GM21360 (cell line): Measurements from ENCODE around the gene AGPAT2.

Experiments used
- ATAC-seq: cut with Tn5 transposase; IDR thresholded peaks from one replicate; pipeline ENCODE4 v1.9.1; 2021; ENCODE audit warnings: mild to moderate bottlenecking, moderate library complexity; ENCODE audit not compliant: unreplicated experiment

Gene AGPAT2

GRCh38 chr9:136629001-136629878 lies 58.0 kb downstream of the AGPAT2 start:
- ATAC-seq: no peak

GRCh38 chr9:136628268-136628667 lies 59.0 kb downstream of the AGPAT2 start:
- ATAC-seq: no peak

- no peak for ATAC-seq
These were observed 59.6 kb downstream of the AGPAT2 start for GRCh38 chr9:136627703-136628102.

- no peak for ATAC-seq
These were observed 60.3 kb downstream of the AGPAT2 start for GRCh38 chr9:136626740-136627642.

GRCh38 chr9:136626066-136626725 lies 61.1 kb downstream of the AGPAT2 start:
- ATAC-seq: no peak

- ATAC-seq: no peak
These were observed 61.9 kb downstream of the AGPAT2 start for GRCh38 chr9:136625101-136626065.

- no peak for ATAC-seq
These were observed 62.9 kb downstream of the AGPAT2 start for GRCh38 chr9:136624184-136624951.

GRCh38 chr9:136623842-136624183 lies 63.4 kb downstream of the AGPAT2 start:
- ATAC-seq: no peak
